HAP-1 (cell line): ENCODE data around the gene EIF3J.

Experiments used
- DNase-seq, 2 experiments: peaks; one replicate each; pipeline ENCODE4 v3.0.0-alpha.2; 2016 to 2020; ENCODE audit warnings: low spot score in 2 of 2
- H3K27me3 ChIP-seq: fragments of 250-450 bp; sonication (Bioruptor Pico); 2 replicates; pipeline ENCODE4 v1.5.1; 2020; ENCODE audit warnings: low read depth, mild to moderate bottlenecking, moderate library complexity
- H3K36me3 ChIP-seq: fragments of 250-450 bp; sonication (Bioruptor Pico); replicated peaks from 2 replicates; pipeline ENCODE4 v1.5.1; 2020; ENCODE audit warnings: mild to moderate bottlenecking
- H3K4me1 ChIP-seq: fragments of 250-450 bp; sonication (Bioruptor Pico); 2 replicates; pipeline ENCODE4 v1.5.1; 2020; ENCODE audit warnings: mild to moderate bottlenecking
- H3K4me3 ChIP-seq: fragments of 250-450 bp; sonication (Bioruptor Pico); 2 replicates; pipeline ENCODE4 v1.5.1; 2020; ENCODE audit warnings: mild to moderate bottlenecking, moderate library complexity
- H3K9me3 ChIP-seq: fragments of 250-450 bp; sonication (Bioruptor Pico); 2 replicates; pipeline ENCODE4 v1.5.1; 2020; ENCODE audit warnings: mild to moderate bottlenecking, moderate library complexity
- in situ Hi-C: fragments of 300-500 bp; cut with MboI; formaldehyde crosslinking; loops from 3 replicates; pipeline ENCODE4 v1.14.3; 2020; ENCODE audit warnings: low sequenced_read_pairs, inconsistent platforms, mixed read lengths

The EIF3J gene

GRCh38 chr15:44591326-44591725, 54.4 kb downstream of the EIF3J start:
- DNase-seq: no peak
- in situ Hi-C loops: no loop called here
- H3K4me3 ChIP-seq: no peak overlapping the region

GRCh38 chr15:44593042-44593736, 56.2 kb downstream of the EIF3J start:
- Histone ChIP-seq H3K4me3 (no peak overlapping the region), H3K27me3 (no peaks in the 10 kb centered on the region), H3K4me1 (no peaks in the 10 kb centered on the region), H3K36me3 (peaks cover 64% of the 10 kb centered on the region), H3K9me3 (no peaks in the 10 kb centered on the region)
- in situ Hi-C loops: no loop called here
- DNase-seq: peak in 1 of 2 experiments; percentile 8

More at GRCh38 chr15:44591326-44591725, 54.4 kb downstream of the EIF3J start:
- Histone ChIP-seq H3K4me1 (no peaks in the 10 kb centered on the region), H3K27me3 (no peaks in the 10 kb centered on the region), H3K9me3 (no peaks in the 10 kb centered on the region), H3K36me3 (peaks cover 55% of the 10 kb centered on the region)

GRCh38 chr15:44595246-44595645, 58.3 kb downstream of the EIF3J start:
- no peak overlapping the region for H3K4me3 ChIP-seq
- H3K36me3 ChIP-seq: peaks cover 61% of the 10 kb centered on the region
- in situ Hi-C loops: no loop called here
- H3K4me1 ChIP-seq: no peaks in the 10 kb centered on the region
- H3K9me3 ChIP-seq: no peaks in the 10 kb centered on the region
- no peaks in the 10 kb centered on the region for H3K27me3 ChIP-seq
- no peak for DNase-seq

- H3K4me1 ChIP-seq: no peaks in the 10 kb centered on the region
- no peak overlapping the region for H3K4me3 ChIP-seq
- no peaks in the 10 kb centered on the region for H3K27me3 ChIP-seq
- H3K9me3 ChIP-seq: no peaks in the 10 kb centered on the region
- H3K36me3 ChIP-seq: peaks cover 57% of the 10 kb centered on the region
- in situ Hi-C loops: no loop called here
- no peak for DNase-seq
Observed at GRCh38 chr15:44595656-44596510, 58.9 kb downstream of the EIF3J start.

- Histone ChIP-seq H3K4me3 (no peak overlapping the region), H3K9me3 (no peaks in the 10 kb centered on the region), H3K27me3 (no peaks in the 10 kb centered on the region), H3K4me1 (no peaks in the 10 kb centered on the region), H3K36me3 (peaks cover 51% of the 10 kb centered on the region)
- in situ Hi-C loops: no loop called here
- DNase-seq: no peak
Observed at GRCh38 chr15:44596511-44597010, 59.6 kb downstream of the EIF3J start.

GRCh38 chr15:44598066-44598465, 61.1 kb downstream of the EIF3J start:
- H3K9me3 ChIP-seq: no peaks in the 10 kb centered on the region
- in situ Hi-C loops: no loop called here
- peaks cover 40% of the 10 kb centered on the region for H3K36me3 ChIP-seq
- H3K4me3 ChIP-seq: no peak overlapping the region
- no peak for DNase-seq
- H3K27me3 ChIP-seq: no peaks in the 10 kb centered on the region
- peaks cover 7% of the 10 kb centered on the region for H3K4me1 ChIP-seq

- H3K36me3 ChIP-seq: peaks cover 41% of the 10 kb centered on the region
- H3K9me3 ChIP-seq: no peaks in the 10 kb centered on the region
- in situ Hi-C loops: no loop called here
- no peak for DNase-seq
- H3K4me1 ChIP-seq: peaks cover 8% of the 10 kb centered on the region
- no peaks in the 10 kb centered on the region for H3K27me3 ChIP-seq
- H3K4me3 ChIP-seq: no peak overlapping the region
Observed at GRCh38 chr15:44598892-44599291, 61.9 kb downstream of the EIF3J start.

GRCh38 chr15:44603126-44603525, 66.2 kb downstream of the EIF3J start:
- H3K36me3 ChIP-seq: peaks cover 45% of the 10 kb centered on the region
- in situ Hi-C loops: no loop called here

GRCh38 chr15:44606740-44607139, 69.8 kb downstream of the EIF3J start:
- in situ Hi-C loops: no loop called here
- no peaks in the 10 kb centered on the region for H3K27me3 ChIP-seq
- peaks cover 8% of the 10 kb centered on the region for H3K4me1 ChIP-seq
- no peak overlapping the region for H3K4me3 ChIP-seq
- DNase-seq: no peak
- H3K36me3 ChIP-seq: peaks cover 43% of the 10 kb centered on the region
- no peaks in the 10 kb centered on the region; the same call in 1 of the 2 replicates for H3K9me3 ChIP-seq

More at GRCh38 chr15:44603126-44603525, 66.2 kb downstream of the EIF3J start:
- H3K27me3 ChIP-seq: no peaks in the 10 kb centered on the region
- DNase-seq: no peak
- no peak overlapping the region for H3K4me3 ChIP-seq
- no peaks in the 10 kb centered on the region for H3K9me3 ChIP-seq
- H3K4me1 ChIP-seq: peaks cover 8% of the 10 kb centered on the region
